Choroid plexus epithelial cell (primary cell): ENCODE results near the gene AKAP9.
"Not testable (repeated sequence)": the region's sequence is repeated elsewhere in the genome, so short reads cannot be mapped to it uniquely, and the experiment has no call there.

Source experiments
- DNase-seq: peaks from one replicate; pipeline ENCODE4 v3.0.0-alpha.2; 2010; ENCODE audit warnings: low read depth
- H3K4me3 ChIP-seq: 2 replicates; pipeline ENCODE4 v1.5.1; 2011; ENCODE audit warnings: low read depth, mild to moderate bottlenecking, control low read depth, low read length, moderate library complexity
- CTCF ChIP-seq: conservative IDR thresholded peaks from 2 replicates; pipeline ENCODE4 v1.5.1; 2011; ENCODE audit warnings: low read depth, mild to moderate bottlenecking, control low read depth, inconsistent platforms, low read length, moderate library complexity

The AKAP9 gene

GRCh38 chr7:91940572-91941341 lies at the start of gene AKAP9:
Gene AKAP9 (plus strand): TSS chr7:91940862. CDS start chr7:91941100, 238 bp downstream.
- TF ChIP-seq CTCF: no peak
- peak within 1 kb of the TSS; percentile 94 for H3K4me3 ChIP-seq
- DNase-seq: peak; percentile 71

- peak; percentile 17 for DNase-seq
- H3K4me3 ChIP-seq: no peak overlapping the region
- no peak for TF ChIP-seq CTCF
Measured at GRCh38 chr7:91892099-91892705, 48.5 kb upstream of the AKAP9 start.

GRCh38 chr7:91892821-91893340 lies 47.8 kb upstream of the AKAP9 start:
- DNase-seq: peak; percentile 48
- H3K4me3 ChIP-seq: no peak overlapping the region
- TF ChIP-seq CTCF: no peak

- not testable (repeated sequence) for H3K4me3 ChIP-seq, DNase-seq
Measured at GRCh38 chr7:91893699-91894098, 47.0 kb upstream of the AKAP9 start.

- no peak for TF ChIP-seq CTCF
- H3K4me3 ChIP-seq: no peak overlapping the region
- peak; percentile 35 for DNase-seq
Measured at GRCh38 chr7:91894781-91895480, 45.7 kb upstream of the AKAP9 start.

- DNase-seq: no peak
- no peak for TF ChIP-seq CTCF
- no peak overlapping the region for H3K4me3 ChIP-seq
Measured at GRCh38 chr7:91898240-91898992, 42.2 kb upstream of the AKAP9 start.

GRCh38 chr7:91899563-91899962 lies 41.1 kb upstream of the AKAP9 start:
- no peak for DNase-seq
- no peak for TF ChIP-seq CTCF
- no peak overlapping the region for H3K4me3 ChIP-seq
